AG04450 (cell line): ENCODE data around the gene ITFG1. TPM values are rescaled to one million over a fixed set of nuclear protein-coding genes. Genes with fewer than 3 reads are reported as not detected.

Experiments used
- CTCF ChIA-PET: fragments of 300-600, 350-600 bp; formaldehyde crosslinking; extraction: SDS; loops from one replicate; lab custom pipeline; 2022; ENCODE audit warnings: antibody characterized with exemption, inconsistent platforms; lab: Charles Lee
- POLR2A ChIA-PET: fragments of 350-600 bp; formaldehyde crosslinking; extraction: SDS; loops from one replicate; lab custom pipeline; 2021; ENCODE audit warnings: antibody characterized with exemption, inconsistent platforms; lab: Yijun Ruan, JAX
- DNase-seq: peaks from one replicate; pipeline ENCODE4 v3.0.0-alpha.2; 2011; ENCODE audit warnings: low read depth, low spot score
- H3K27ac ChIP-seq: one replicate; pipeline ENCODE4 v1.5.1; 2012; ENCODE audit warnings: low read depth, low read length, control low read depth
- H3K27me3 ChIP-seq: one replicate; pipeline ENCODE4 v1.6.0; 2012; ENCODE audit warnings: low read length; ENCODE audit not compliant: control insufficient read depth, insufficient read depth
- H3K4me3 ChIP-seq: 2 replicates; pipeline ENCODE4 v1.5.1; 2011; ENCODE audit warnings: mild to moderate bottlenecking, low read depth, low read length, control low read depth
- H3K9me3 ChIP-seq: 2 replicates; pipeline ENCODE4 v1.5.1; 2012; ENCODE audit warnings: low read length; ENCODE audit not compliant: control insufficient read depth, insufficient read depth
- CTCF ChIP-seq: IDR thresholded peaks from 2 replicates; pipeline ENCODE4 v1.5.1; 2011; ENCODE audit warnings: low read depth, low read length, control low read depth, inconsistent platforms
- polyA plus RNA-seq: library from polyadenylated mRNA; depleted of rRNA; stranded (reverse); fragments of >200 nt; gene quantifications from 2 replicates; pipeline ENCODE4 v1.2.3, GENCODE V29; 2011

ITFG1 gene
- polyA plus RNA-seq, 1 experiment, result 125 TPM

GRCh38 chr16:47371271-47372014, 89.4 kb downstream of the ITFG1 start:
- TF ChIP-seq CTCF, result no peak
- ChIA-PET POLR2A (no interaction called here), CTCF (no interaction called here)
- H3K4me3 ChIP-seq, result no peak overlapping the region
- peaks cover 9% of the 10 kb centered on the region for H3K9me3 ChIP-seq
- H3K27ac ChIP-seq, result no peak overlapping the region
- H3K27me3 ChIP-seq, result no peaks in the 10 kb centered on the region
- DNase-seq, result no peak

- Histone ChIP-seq H3K9me3 (peaks cover 9% of the 10 kb centered on the region), H3K27me3 (no peaks in the 10 kb centered on the region), H3K4me3 (no peak overlapping the region), H3K27ac (no peak overlapping the region)
- ChIA-PET CTCF (no interaction called here), POLR2A (no interaction called here)
- DNase-seq, result no peak
- no peak for TF ChIP-seq CTCF
These were observed 90.3 kb downstream of the ITFG1 start for GRCh38 chr16:47370536-47370935.

GRCh38 chr16:47366228-47366627, 94.6 kb downstream of the ITFG1 start:
- TF ChIP-seq CTCF, result no peak
- no peak for DNase-seq
- H3K9me3 ChIP-seq, result peaks cover 9% of the 10 kb centered on the region
- POLR2A ChIA-PET, result no interaction called here
- H3K27me3 ChIP-seq, result no peaks in the 10 kb centered on the region
- H3K4me3 ChIP-seq, result no peak overlapping the region
- CTCF ChIA-PET, result interaction anchor here (0.6 kb wide), 1 partner anchor 204 kb away, joined by 3 read pairs; no protein-coding TSS in a partner anchor
- H3K27ac ChIP-seq, result no peak overlapping the region

DNA sequence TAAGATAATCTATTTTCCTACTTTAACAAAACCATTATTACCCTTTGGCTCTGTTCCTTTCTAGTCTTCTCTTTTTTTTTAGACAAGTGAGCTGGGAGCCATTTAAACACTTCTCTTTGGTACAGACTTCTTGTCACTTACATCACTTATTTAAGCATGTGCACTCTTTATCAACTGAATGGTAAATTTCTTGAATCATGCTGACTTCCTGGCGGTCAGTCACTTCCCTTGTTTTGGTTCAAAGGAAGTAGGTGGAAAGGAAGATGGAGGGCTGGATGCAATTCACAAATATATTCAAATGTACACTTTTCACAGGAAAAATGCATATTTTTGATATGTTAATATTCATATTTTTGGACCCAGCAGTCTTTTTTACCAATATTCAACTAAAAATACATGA, 97.1 kb downstream of the ITFG1 start:
- no peak overlapping the region for H3K27ac ChIP-seq
- no peak overlapping the region for H3K4me3 ChIP-seq
- no peaks in the 10 kb centered on the region for H3K9me3 ChIP-seq
- no peaks in the 10 kb centered on the region for H3K27me3 ChIP-seq
- no peak for TF ChIP-seq CTCF
- ChIA-PET POLR2A (no interaction called here), CTCF (no interaction called here)
- no peak for DNase-seq

GRCh38 chr16:47359478-47359877, 101.4 kb downstream of the ITFG1 start:
- no peak for DNase-seq
- TF ChIP-seq CTCF, result no peak
- Histone ChIP-seq H3K27ac (no peak overlapping the region), H3K27me3 (no peaks in the 10 kb centered on the region), H3K4me3 (no peak overlapping the region), H3K9me3 (no peaks in the 10 kb centered on the region)
- CTCF ChIA-PET, result no interaction called here
- POLR2A ChIA-PET, result no interaction called here
